HG02798 (cell line): ENCODE results near the gene SCN2A.

ENCODE experiments used
- ATAC-seq: cut with Tn5 transposase; IDR thresholded peaks from one replicate; pipeline ENCODE4 v1.9.1; 2021; ENCODE audit warnings: mild to moderate bottlenecking; ENCODE audit not compliant: unreplicated experiment, poor library complexity

Gene SCN2A

DNA sequence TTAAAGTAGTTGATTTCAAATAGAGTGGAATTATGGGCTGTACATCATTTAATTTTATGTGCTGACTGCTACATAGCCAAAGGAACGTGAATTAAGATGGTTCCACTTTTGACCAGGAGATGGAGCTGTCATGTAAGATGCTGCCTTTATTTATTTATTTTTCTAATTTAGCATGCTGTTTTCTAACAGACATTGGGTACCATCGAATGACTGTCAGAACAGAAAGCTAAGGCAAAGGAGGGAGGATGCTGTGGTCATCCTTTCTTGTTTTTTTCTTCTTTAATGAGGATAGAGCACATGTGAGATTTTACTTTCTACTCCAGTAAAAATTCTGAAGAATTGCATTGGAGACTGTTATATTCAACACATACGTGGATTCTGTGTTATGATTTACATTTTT is at the start of gene SCN2A:
Gene SCN2A (plus strand): TSS at position 185 of the 400 bp plus-strand sequence. CDS start 56,410 bp downstream, outside the sequence.
- ATAC-seq, result peak; percentile 77

DNA sequence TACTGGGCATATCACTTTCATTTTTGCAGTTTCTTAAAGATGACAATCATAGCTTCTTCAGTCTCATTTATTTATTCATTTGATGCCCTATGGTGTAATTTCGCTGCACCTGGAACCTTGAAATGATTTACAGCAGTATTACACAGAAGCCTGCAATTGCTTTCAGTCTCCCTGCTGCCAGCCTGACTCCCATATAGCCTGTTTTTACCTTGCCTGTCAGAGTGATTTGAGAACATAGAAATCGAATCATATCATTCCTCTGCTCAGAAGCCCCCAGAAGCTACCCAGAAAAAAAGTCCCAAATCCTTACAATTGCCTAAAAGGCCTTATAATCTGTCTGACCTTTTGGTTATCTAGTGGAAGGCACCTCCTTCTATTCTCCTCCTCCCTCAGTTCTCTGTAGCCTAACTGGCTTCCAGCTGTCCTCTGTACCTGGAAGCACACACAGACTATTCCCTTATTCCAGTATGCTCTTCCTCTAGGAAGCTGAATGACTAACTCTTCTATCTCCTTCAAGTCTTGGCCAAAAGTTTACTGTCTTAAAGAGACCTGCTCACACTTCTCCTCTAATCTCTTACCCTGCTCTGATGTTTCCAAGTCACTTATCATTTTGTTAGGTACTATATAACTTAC is 48.0 kb upstream of the SCN2A start:
- ATAC-seq, result no peak

DNA sequence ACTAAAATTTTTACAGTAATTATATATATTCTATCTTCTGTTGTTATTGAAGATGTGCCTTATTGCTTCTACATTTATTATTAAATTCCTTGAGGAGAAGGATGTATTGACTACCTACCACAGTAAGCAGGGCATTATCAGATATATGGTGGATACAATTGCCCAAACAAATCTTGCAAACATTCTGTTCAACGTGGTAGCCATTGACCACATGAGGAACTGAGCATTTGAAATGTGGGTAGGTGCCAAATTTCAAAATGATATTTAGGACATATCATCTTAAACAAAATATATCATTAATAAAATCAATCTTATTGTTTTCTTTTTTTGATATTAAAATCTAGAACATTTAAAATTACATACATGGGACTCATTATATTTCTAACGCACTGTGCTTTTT is 46.5 kb upstream of the SCN2A start:
- ATAC-seq, result peak; percentile 31

DNA sequence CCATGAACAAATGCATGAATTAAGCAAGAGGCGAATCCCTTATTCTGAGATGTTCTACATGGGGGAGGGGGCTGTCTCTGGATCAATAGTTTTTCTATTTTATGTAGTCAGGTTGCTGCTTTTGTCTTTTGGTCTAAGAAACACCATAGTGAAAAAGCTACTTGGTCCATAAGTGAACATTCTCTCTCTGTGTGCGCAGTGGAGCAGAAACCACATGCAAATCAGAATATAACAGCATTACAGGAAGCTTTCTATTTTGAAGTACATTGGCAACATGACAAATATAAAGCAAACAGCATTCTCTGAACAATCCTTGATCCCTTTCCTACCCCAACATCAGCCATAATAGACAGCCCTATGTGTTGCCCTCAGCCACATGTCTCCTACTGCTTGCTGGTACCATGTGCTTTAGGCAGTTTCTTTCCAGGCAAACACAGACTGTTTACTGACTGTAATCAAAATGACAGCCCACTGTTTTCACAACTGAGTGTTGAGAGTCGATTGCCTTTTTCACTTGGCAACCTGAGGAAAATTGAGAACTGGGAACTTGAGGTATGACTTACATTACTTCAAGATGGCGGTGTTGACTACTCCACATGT is 45.9 kb upstream of the SCN2A start:
- peak; percentile 97 for ATAC-seq

DNA sequence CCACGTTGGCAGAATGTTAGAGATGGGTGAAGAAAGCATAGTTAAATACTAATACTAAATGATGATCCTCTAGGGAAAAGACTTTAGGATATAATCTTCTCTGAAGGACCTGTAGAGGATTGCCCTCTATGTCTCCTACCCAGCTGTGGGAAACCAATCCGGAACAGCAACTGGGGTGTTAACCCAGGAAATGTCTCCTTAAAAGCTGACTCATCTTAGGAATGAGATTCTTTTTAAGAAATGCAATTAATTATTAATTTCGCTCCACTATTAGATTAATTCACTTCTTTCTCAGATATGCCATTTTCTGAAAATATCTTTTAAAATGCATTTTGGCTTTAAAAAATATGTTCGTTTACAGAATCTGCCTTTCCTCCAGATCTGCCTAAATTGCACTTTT is 42.8 kb upstream of the SCN2A start:
- ATAC-seq, result no peak

DNA sequence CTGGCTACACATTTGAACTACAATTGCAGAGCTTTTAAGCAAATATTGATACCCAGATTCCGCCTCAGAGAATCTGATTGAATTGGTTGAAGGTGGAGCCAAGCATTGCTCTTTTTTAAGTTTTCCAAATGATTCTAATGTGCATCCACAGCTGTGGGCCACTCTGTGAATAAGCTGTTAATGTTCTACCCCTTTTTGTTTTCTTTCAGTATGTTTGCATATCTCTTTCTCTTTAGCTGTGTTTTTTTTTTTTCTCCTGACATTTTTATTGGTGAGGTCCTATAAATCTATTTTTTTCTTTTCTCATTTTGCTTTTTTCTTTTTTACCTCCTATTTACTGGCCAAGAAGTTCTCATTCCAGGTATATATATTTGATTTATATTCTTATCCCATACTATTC is 41.9 kb upstream of the SCN2A start:
- ATAC-seq, result no peak

DNA sequence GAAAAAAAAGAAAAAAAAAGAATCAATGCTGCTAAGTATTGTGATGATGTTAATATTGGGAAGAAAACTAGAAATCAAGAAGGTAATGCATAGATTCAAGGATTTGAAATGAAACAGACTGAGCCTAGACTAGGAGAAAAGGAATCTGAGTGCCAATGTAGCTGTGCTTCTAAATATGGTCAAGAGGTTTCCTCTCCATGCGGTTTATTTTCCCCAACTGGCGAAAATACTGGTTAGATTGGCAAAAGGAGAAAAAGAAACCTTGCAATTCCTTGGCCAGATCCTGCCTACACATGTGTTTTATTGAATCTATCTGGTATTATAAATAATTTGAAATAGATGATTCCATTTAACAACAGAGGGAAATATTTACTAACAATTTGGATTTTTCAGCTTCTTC is 41.0 kb upstream of the SCN2A start:
- no peak for ATAC-seq

DNA sequence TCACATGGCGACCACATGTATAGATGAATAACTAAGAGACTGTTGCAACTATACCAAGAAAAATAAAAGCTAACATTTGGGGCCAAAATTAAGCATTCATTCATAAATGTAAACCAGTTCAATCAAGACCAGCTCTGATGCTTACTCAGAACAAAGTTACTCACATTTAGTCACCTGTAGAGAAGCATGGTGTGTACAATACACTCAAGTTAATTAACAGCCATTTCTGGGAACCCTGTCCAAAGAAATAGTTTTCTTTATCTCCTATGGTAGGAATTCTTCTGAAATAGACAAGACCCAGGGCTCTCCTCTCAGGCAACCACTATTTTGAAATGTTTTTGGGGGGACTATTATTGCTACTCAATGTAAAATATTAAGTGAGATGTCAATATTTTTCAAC is 37.0 kb upstream of the SCN2A start:
- no peak for ATAC-seq

DNA sequence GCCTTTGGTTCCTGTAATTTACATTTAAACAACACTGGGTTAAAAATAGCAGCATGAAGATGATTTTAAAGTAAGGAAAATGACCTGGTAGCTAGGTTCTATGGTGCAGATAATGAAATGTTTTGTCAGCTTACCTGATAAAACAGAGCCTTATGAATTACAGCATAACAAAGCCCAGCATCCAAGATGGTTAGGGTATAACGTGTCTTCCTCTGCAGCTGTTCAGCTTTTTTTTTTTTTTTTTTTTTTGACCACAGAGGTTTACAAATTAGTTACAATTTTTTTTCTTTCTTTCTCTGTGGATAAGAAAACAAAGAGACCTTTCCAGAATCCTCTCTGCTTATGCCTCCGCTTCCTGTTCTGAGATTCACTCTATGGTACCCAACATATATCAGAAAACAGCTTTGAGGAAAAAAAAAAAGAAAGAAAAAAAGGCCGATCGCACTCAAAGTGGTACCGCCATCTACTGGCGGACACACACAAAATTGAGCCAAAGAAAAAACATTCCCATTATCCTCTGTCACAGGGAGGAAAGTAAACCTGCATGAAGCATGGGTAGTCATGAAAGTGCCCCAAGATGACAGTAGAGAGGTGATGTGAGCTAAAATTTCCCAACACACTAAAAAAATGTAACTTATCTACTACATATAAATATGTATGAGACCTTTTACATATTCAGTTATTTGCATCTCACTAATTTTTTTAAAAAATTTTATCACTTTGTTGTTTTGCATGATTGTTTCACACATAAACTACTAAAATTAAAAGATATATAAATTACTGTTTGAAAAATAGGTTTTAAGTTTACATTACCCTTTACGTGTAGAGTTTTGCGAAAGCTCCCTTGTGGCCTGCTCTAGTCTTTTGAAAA is 35.3 kb upstream of the SCN2A start, which contains the start of gene SCN3A:
Gene SCN3A (minus strand): TSS at position 362 of the 871 bp plus-strand sequence. CDS start 27,656 bp downstream, outside the sequence.
- ATAC-seq, result peak; percentile 68

DNA sequence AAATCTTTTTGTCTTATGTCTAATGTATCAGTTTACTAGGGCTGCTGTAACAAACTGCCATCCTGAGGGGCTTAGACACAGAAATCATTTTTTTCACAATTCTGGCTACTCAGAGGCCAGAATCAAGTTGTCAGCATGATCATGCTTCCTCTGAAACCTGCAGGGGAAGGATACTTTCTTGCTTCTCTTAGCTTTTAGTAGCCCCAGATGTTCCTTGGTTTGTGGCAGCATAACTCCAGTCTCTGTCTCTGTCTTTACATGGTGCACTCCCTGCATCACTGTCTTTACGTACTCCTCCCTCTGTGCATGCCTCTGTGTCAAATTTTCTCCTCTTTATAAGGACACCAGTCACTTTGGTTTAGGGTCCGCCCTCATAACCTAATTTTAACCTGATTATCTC is 33.3 kb upstream of the SCN2A start:
- no peak for ATAC-seq

DNA sequence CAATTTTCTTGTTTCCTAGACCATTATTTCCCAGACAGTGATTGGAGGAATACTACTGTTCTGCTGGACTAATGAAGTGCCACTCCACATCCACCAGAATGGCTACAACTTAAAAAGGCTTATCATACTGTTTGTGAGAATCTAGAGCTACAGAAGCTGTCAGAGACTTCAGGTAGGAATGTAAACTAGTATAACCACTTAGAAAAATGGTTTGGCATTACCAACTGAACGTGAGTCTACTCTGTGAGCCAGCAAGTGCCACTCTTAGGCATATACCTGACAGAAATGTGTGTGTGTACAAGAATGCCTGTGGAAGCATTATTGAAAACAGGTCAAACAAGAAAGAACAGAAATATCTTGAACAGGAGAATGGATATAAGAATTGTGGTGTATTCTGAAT is 31.1 kb upstream of the SCN2A start:
- no peak for ATAC-seq

DNA sequence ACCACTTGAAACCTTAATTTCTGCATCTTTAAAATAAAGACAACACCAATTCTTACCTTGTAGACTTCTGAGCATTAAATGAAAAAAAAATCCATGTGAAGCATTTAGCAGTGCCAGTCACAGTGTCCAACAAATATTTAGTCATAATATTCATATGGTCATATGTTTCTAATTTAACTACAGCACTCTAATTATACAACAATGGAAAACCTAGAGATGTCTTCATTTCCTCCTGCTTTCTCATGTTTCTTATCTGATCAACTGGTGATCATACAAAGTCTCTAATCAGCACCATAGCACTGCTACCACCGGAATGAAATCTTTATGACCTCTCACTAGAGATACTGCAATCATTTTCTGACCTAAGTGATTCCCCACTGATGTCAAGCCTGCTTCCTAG is 25.1 kb upstream of the SCN2A start:
- no peak for ATAC-seq

DNA sequence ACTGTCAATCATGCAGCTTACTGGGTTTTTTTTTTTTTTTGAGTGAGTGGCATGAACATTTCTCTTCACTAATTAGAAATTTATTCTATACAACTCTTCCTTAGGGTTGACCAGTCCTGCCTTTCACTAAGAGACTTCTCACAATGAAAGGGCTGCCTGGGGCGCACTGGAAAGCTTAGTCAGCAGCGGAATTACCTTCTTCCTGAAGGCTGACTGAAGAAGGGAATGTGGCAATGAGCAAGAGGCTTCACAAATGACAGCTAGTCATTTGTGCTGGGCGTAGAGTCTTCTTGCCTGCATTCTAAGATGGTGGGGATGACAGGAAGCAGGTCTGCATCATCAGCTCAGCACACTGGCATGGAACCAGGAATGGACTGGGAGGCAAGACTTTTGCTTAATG is 19.7 kb upstream of the SCN2A start:
- ATAC-seq, result no peak

DNA sequence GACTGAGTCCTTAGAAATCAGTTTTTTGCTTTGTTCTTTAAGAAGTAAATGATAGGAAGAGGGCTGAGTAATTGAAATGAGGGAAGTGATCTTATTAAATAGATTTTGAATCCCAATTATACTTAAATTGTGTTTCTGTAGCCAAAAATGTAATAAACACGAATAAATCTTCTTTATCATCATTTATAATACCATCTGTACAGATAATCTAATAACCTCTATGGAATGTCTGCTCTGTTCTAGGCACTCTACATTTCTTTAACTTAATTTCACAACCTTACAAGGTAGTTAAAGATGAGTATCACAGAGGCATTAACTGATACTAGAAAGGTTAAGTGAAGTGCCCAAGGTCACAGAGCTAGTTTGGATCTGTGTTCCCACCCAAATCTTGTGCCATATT is 14.3 kb upstream of the SCN2A start:
- ATAC-seq, result no peak

DNA sequence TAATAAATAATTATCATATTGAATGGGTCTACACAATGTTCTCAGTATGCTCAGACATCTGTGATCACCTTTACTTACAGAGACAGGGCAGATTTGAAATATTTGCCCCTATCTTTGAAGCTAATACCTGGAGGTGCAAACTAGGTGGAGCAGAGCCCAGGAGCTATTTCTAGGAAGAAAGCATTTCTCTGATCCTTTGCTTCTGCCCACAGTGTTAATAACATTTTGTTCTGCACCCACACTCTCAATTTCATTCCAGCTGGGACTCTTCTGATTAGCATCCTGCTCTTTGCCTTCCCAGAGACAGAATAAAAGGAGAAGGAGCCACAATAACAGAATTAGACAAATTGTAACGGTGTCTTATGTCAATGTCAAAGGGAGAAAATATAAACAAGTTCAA is 11.6 kb upstream of the SCN2A start:
- ATAC-seq, result no peak

DNA sequence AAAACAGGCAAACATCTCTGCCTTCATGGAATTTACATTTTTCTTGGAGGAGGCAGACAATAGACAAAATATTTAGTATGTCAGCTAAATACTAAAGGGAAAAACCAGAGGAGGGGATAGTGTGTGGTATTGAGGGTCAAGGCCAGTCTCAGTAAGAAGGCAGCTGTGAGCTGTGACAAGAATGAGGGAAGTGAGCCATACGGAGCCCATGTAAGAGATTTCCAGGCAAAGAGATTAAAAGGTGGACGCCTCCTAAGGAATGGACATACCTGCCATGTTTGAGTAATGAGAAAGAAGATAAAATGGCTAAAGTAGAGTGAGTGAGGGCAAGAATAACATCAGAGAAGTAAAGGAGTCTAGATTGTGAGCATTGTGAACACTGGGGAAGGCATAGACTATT is 2.2 kb upstream of the SCN2A start:
- no peak for ATAC-seq

DNA sequence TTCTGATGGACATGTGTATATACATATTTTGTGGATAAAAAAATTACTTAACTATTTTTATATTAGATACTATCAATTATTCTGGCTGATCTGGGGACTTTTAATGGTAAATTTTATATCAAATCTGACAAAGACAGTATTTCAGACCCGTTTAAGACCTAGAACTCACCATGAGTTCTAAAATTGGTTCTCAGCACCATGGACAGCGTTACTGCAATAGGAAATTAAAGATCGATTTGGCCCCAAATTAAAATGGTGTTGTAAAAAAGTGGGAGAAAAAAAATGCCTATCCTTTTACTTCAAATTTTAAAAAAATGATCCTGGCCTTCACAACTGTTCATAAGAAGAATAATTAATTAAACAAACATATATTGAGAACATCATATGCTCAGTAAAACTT is 919 bp upstream of the SCN2A start:
- ATAC-seq, result no peak

DNA sequence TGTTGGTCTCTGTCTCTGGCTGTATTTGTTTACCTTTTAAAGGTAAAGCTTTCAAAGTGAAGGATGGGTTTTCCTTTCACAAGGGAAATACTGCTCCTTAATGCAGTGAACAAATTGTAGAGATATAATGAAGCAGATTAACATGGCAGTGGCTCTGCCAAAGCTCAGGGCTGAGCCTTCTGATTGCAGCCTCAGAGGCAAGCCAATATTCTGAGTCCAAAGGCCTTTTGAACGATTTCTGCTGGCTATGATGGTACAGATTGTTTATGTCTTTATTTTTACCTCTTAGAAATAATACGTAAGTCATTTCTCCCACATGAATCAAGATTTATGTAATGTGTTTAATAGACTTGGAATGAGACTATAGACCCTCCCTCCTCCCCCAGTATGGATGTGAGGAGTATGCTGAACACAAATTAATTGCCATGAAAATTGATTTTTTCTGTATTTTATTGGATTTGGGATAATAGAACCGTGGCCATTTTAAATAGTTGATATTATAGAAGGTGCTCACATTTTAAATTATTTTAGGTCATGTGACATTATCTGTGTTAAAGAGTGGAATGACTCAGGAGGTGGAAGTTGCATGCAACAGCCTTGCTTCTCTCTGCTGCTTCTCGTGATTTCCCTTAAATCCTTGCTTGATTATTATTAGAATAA is 772 bp downstream of the SCN2A start:
- ATAC-seq, result no peak

DNA sequence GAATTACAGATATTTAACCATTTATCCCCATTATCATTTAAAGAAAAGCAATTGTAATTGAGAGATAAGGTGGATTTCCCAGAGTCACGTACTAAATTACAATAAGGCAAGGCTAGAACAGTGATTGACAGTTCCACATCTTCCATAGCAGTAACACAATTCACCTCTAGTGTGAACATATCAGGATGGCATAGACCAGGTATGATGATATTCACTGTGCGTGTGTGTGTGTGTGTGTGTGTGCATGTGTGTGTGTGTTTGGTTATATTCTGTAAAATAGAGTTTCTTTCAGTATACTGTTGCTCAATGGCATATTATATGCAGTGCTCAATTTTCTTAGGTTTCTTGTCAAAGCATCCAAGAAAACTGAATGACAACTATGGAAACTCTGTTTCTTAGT is 1.7 kb downstream of the SCN2A start:
- no peak for ATAC-seq

DNA sequence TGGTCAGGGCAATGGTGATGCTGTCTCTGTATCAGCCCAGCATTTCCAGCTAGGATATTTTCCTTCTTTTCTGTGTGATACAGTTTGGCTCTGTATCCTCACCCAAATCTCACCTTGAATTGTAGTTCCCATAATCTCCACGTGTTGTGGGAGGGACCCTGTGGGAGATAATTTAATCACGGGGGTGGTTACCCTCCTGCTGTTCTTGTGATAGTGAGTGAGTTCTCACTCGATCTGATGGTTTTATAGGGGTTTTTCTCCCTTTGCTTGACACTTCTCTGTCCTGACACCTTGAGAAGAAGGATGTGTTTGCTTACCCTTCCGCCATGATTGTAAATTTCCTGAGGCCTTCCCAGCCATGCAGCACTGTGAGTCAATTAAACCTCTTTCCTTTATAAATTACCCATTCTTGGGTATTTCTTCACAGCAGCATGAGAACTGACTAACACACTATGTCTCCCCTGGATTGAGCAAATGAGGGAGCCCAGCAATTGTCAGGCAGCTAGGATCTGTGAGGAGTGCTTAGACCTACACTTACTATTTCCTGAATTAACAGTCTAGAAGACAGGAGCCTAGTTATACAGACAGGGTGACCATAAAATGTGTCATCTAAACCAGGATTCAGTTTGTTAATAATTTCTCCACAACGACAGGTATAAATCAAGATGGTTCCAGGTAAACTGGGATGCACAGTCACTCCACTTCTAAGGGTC is 6.0 kb downstream of the SCN2A start:
- no peak for ATAC-seq
